Endodermal cell (in vitro differentiated cells): ENCODE measurements around the gene ATF4. TPM values are rescaled to one million over a fixed set of nuclear protein-coding genes. Genes with fewer than 3 reads are reported as not detected.

ENCODE experiments used
- DNase-seq: peaks from one replicate; pipeline ENCODE4 v3.0.0-alpha.2; 2017
- H3K27ac ChIP-seq: 2 replicates; pipeline ENCODE4 v1.5.1; 2013; ENCODE audit warnings: mild to moderate bottlenecking, low read depth, low read length, moderate library complexity
- H3K27me3 ChIP-seq: 2 replicates; pipeline ENCODE4 v1.6.1; 2013; ENCODE audit warnings: mild to moderate bottlenecking, low read length, moderate library complexity; ENCODE audit not compliant: insufficient read depth, control insufficient read depth, poor library complexity, severe bottlenecking
- H3K36me3 ChIP-seq: 2 replicates; pipeline ENCODE4 v1.7.0; 2013; ENCODE audit warnings: mild to moderate bottlenecking, low read length, moderate library complexity; ENCODE audit not compliant: control insufficient read depth, insufficient read depth
- H3K4me1 ChIP-seq: one replicate; pipeline ENCODE4 v1.7.0; 2013; ENCODE audit warnings: low read length; ENCODE audit not compliant: control insufficient read depth, insufficient read depth
- H3K4me3 ChIP-seq: 2 replicates; pipeline ENCODE4 v1.5.1; 2013; ENCODE audit warnings: mild to moderate bottlenecking, low read length, moderate library complexity
- H3K9ac ChIP-seq: 2 replicates; pipeline ENCODE4 v1.6.1; 2013; ENCODE audit warnings: mild to moderate bottlenecking, low read length, moderate library complexity; ENCODE audit not compliant: poor library complexity, severe bottlenecking; ENCODE audit errors: extremely low read depth
- H3K9me3 ChIP-seq: 2 replicates; pipeline ENCODE4 v1.6.1; 2013; ENCODE audit warnings: mild to moderate bottlenecking, low read length, moderate library complexity; ENCODE audit not compliant: control insufficient read depth
- H3K27ac Mint-ChIP-seq: 2 replicates; pipeline ENCODE4 v1.8.0; 2020; ENCODE audit warnings: mixed read lengths
- H3K27me3 Mint-ChIP-seq: 2 replicates; pipeline ENCODE4 v1.8.0; 2021; ENCODE audit warnings: mild to moderate bottlenecking, mixed read lengths; ENCODE audit not compliant: insufficient read depth
- H3K36me3 Mint-ChIP-seq: 2 replicates; pipeline ENCODE4 v1.8.0; 2020; ENCODE audit warnings: low read depth, mixed read lengths
- H3K4me1 Mint-ChIP-seq: 2 replicates; pipeline ENCODE4 v1.8.0; 2020; ENCODE audit warnings: mixed read lengths
- H3K4me3 Mint-ChIP-seq: 2 replicates; pipeline ENCODE4 v1.8.0; 2020; ENCODE audit warnings: mild to moderate bottlenecking, moderate library complexity, mixed read lengths
- H3K9me3 Mint-ChIP-seq: 2 replicates; pipeline ENCODE4 v1.8.0; 2020; ENCODE audit warnings: mild to moderate bottlenecking, mixed read lengths
- CTCF ChIP-seq: fragments of 200-600 bp; sonication (generic); conservative IDR thresholded peaks from 2 replicates; pipeline ENCODE4 v1.5.0; 2021; ENCODE audit warnings: antibody characterized with exemption, mild to moderate bottlenecking
- WGBS, 2 experiments: methylation state at CpG; one replicate each; pipeline versions ENCODE4 v1.1.5 to v1.1.7; 2013; ENCODE audit warnings: missing lambda C conversion rate in 2 of 2, mixed read lengths in 1 of 2; ENCODE audit not compliant: insufficient coverage in 1 of 2, insufficient read length in 1 of 2; 5-methylcytosine and 5-hydroxymethylcytosine counted together
- total RNA-seq, 2 donors: library from RNA; stranded (reverse); fragmentation: NEBNext Ultra II Directional in 1 of 2; extraction: Animal tissue kit (Norgen Biotek cat#: 25700) in 1 of 2; gene quantifications; 2 replicates in 1 of 2; 3 replicates in 1 of 2; pipeline ENCODE4 v1.2.1, GENCODE V29; 2021

Gene ATF4
- total RNA-seq, 2 donors from 2014 or later, result 335 to 341 TPM

- WGBS, 2 experiments, result 42 to 81% methylated on average over 3 to 11 of the region's 11 CpGs
- Histone ChIP-seq H3K27me3 (peaks cover 34% of the 10 kb centered on the region), H3K9me3 (no peaks in the 10 kb centered on the region)
These were observed 22.7 kb downstream of the ATF4 start for GRCh38 chr22:39543095-39543494.

DNA sequence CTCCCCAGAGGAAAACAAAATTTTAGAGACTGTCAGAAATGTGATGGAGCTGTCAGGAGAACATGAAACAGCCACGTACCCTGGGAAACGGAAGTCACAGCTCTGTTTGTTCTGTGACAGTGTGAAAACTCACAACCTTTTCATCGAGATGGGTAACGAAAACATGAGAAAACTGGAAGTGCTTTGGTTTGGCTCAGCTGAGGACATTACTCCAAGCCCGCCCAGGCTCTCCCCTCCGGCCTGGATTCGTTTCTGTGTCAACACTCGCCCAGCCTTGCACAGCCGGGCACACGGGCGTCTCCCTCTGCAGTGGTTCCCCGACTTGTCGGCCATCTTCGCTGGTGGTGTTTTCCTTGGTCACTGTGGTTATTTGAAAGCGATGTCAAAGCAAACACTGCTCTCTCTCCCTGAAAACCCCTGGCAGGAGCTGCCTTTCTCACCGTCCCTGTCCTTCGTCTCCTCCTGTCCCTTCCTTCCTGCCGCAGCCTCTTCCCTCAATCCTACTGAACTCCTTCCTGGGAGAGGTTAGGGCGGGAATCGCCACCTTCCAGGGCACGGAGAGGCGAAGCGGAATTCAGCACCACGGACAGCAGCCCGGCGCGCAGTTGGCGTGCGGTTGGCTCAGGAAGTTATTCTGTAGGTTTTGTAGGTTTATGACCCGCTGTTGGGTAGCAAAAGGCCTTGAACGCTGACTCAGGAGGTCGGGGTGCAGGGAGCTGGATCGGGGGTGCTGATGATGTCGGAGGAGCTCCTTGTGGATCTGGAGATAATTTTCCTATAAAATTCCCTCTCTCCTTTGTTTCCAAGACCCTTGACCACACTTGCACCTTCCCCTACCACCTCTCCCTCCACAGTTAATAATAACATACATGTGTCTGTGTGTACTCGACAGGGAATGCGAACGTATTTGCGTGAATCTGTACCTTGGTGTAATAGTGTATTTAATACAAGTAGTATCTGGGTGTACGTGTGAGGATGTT lies 25.3 kb downstream of the ATF4 start:
- peaks cover 57% of the 10 kb centered on the region for H3K27me3 Mint-ChIP-seq
- H3K9ac ChIP-seq, result no peak overlapping the region
- H3K4me1 ChIP-seq, result no peaks in the 10 kb centered on the region
- DNase-seq, result peak; percentile 95
- no peaks in the 10 kb centered on the region for H3K9me3 ChIP-seq
- no peak overlapping the region for H3K27ac ChIP-seq
- H3K4me3 ChIP-seq, result no peak overlapping the region
- no peaks in the 10 kb centered on the region for H3K9me3 Mint-ChIP-seq
- H3K27ac Mint-ChIP-seq, result no peak overlapping the region
- no peak for TF ChIP-seq CTCF
- H3K27me3 ChIP-seq, result peaks cover 46% of the 10 kb centered on the region
- no peaks in the 10 kb centered on the region for H3K36me3 ChIP-seq
- no peak overlapping the region for H3K4me3 Mint-ChIP-seq
- no peaks in the 10 kb centered on the region for H3K36me3 Mint-ChIP-seq
- H3K4me1 Mint-ChIP-seq, result peaks cover 7% of the 10 kb centered on the region
- WGBS, 2 experiments, result 42 to 59% methylated on average over 7 to 39 of the region's 39 CpGs

More at GRCh38 chr22:39543095-39543494, 22.7 kb downstream of the ATF4 start:
- Histone ChIP-seq H3K36me3 (no peaks in the 10 kb centered on the region), H3K9ac (no peak overlapping the region), H3K27ac (no peak overlapping the region), H3K4me3 (no peak overlapping the region), H3K4me1 (no peaks in the 10 kb centered on the region)
- no peaks in the 10 kb centered on the region for H3K36me3 Mint-ChIP-seq
- peak; percentile 87 for DNase-seq
- peaks cover 7% of the 10 kb centered on the region for H3K4me1 Mint-ChIP-seq
- H3K9me3 Mint-ChIP-seq, result no peaks in the 10 kb centered on the region
- TF ChIP-seq CTCF, result peak; percentile 78
- peaks cover 45% of the 10 kb centered on the region for H3K27me3 Mint-ChIP-seq
- no peak overlapping the region for H3K4me3 Mint-ChIP-seq
- no peak overlapping the region for H3K27ac Mint-ChIP-seq

GRCh38 chr22:39546889-39547586 lies 26.7 kb downstream of the ATF4 start:
- Histone ChIP-seq H3K27ac (no peak overlapping the region), H3K4me1 (no peaks in the 10 kb centered on the region), H3K9me3 (no peaks in the 10 kb centered on the region), H3K36me3 (no peaks in the 10 kb centered on the region), H3K9ac (no peak overlapping the region), H3K27me3 (peaks cover 46% of the 10 kb centered on the region), H3K4me3 (no peak overlapping the region)
- Mint-ChIP-seq H3K9me3 (no peaks in the 10 kb centered on the region), H3K4me1 (peaks cover 7% of the 10 kb centered on the region), H3K27me3 (peaks cover 63% of the 10 kb centered on the region), H3K27ac (no peak overlapping the region), H3K4me3 (no peak overlapping the region), H3K36me3 (no peaks in the 10 kb centered on the region)
- DNase-seq, result no peak
- TF ChIP-seq CTCF, result no peak
- 40 to 61% methylated on average over 3 to 5 of the region's 5 CpGs for WGBS, 2 experiments
